ENCODE data around the gene CAP1.

The CAP1 gene

DNA sequence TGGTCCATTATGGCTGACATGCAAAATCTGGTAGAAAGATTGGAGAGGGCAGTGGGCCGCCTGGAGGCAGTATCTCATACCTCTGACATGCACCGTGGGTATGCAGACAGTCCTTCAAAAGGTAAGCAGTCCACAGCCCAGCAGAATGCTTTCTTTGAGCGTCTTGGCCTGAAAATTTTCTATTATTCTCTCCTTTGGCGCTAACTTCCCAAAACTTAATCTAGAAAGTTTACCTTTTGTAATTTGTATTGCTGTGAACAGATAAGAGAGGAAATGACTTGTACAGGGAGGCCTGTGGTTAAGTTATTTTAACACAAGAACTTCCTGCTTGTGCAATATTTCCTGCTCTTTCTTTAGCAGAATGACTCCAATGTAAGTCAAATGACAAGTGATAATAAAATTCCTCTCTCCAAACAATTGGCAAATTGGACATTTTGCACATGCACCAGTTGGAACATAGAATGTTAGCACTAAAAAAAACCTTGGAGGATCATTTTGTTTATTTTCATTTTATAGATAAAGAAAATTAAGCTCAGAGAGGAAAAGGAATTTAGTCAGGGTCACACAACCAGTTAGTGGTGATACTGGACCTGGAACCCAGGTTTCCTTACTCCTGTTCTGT is 18.9 kb downstream of the CAP1 start:
- DNase-seq = peak; percentile 69

GRCh38 chr1:40059960-40060750 is 19.6 kb downstream of the CAP1 start:
- no peak for DNase-seq

DNA sequence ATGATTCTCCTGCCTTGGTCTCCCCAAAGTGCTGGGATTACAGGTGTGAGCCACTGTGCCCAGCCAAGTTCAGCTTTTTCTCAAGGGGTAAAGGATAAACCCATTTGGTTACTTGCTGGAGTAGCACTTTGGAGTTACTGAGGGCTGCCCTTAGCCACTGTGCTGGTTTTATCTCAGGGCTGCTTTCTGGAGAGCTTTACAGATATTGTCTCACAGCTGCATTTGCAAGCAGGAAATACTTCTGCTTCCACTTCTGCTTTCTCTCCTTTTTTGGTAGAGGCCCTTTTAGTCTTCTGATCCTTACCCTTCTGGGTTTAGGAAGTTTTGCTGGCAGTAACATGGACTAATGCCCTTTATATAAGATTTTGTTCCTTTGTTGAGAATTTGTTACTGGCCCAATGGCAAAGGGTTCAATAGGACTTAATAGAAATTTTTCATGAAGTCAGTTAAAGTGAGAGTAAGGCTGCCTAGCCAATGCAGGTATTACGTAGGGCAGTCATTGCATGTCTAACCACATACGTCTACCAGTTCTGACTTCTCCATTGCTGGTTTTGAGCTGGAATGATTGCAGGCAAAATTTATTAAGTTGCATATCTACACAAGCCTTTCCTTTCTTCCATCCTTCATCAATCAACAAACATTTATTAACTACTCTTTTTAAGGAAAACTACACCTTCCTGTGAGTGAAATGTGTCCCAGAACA is 24.4 kb downstream of the CAP1 start:
- DNase-seq = no peak

DNA sequence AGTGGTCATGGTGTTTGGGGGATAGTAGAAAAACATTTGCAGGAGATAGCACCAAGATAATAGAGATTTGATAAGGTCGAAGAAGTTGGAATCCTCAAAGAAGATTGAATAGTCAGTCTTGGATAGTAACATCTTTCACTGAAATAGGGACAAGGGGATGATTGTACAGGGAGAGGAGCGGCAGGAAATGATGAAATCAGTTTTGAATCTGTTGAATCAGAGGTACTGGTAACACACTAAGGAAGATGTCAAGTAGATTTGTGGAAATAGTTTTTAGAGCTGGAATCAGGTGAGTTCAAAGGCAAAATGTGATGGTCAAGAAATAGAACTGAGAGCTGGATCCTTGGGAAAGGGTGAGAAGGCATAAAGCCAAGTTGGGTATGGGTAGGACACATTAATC is 26.5 kb downstream of the CAP1 start:
- DNase-seq = peak; percentile 44

GRCh38 chr1:40067851-40068250 is 27.3 kb downstream of the CAP1 start:
- no peak for DNase-seq

DNA sequence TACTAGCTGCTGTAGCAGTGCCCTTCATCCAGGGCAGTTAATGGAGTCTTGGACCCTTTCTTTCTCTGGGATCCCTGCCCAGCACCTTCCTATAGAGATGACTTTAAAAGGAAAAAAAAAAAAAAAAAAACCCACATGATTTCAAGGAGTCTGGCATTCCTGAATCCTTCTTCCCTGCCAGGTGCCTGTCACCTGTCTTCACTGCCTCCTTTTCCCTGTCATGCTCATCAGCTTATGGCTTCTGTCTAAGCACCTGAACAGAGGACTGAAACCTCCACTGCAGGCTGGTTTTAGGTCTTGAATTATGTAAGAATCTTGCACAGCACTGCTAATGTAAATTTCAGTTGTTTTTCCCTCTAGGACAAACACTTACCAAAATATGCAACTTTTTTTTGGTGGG is 31.6 kb downstream of the CAP1 start:
- no peak for DNase-seq

- DNase-seq = no peak
Measured at GRCh38 chr1:40073062-40073461, 32.5 kb downstream of the CAP1 start.

DNA sequence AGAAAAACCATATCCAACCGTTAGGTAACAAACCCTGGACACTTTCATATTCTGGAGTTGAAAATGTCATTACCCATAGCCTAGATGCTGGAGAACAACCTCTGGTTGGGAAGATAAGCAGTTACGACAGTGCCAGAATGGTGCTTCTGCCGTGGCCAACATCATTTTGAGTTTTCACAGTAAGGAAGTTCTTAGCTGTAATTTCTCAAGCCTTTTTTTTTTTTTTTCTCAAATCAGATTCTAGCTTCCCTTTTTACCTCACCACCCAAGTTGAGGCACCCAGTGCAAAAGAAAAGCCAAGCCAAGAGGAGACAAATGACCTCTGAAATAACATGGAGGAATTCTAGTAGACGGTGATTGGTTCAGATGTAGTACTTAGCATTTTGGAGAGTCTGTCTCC is 34.7 kb downstream of the CAP1 start:
- DNase-seq = no peak

DNA sequence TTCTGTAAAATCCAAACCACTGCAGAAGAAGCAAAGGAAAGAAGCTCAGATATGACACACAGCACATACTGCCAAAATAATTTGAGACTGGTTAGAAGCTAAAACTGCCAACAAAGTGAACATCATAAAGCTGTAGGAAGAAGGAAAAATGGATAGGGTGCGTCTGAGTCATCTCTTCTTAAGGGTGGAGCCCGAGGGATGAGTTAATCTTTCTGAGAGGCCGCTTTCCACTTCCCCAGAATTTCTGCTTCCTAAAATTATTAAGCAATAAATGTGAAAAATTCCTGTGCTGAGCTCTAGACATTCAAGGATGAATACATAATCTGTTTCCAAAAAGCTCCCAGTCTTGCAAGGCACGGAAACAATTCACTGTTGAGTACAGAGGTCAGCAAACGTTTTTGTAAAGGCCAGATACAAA is 36.4 kb downstream of the CAP1 start:
- peak; percentile 79 for DNase-seq

DNA sequence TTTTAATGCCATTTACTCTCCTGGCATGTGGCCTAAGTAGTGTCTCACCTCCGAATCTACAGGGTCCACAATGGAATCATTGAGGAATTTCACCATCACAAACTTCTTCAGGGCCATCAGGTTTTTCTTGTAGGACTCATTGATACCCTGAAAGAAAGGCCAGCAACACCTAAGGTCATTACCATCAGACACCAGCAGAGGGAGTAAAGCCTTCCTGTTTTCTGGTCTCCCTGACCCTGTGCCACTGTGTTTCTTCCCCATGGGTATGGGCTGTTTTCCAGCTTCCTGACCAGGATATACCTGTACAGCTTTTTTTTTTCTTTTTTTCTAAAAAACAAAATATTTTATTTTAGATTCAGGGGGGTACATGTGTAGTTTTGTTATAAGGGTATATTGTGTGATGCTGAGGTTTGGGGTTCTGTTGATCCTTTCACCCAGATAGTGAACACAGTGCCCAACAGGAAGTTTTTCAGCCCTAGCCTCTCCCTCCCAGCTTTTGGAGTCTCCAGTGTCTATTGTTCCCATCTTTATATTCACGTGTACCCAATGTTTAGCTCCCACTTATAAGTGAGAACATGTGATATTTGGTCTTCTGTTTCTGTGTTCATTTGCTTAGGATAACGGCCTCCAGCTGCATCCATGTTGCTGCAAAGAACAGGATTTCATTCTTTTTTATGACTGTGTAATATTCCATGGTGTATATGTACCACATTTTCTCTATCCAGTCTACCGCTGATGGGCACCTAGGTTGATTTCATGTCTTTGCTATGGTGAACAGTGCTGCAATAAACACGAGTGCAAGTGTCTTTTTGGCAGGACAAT is 38.2 kb downstream of the CAP1 start:
- no peak for DNase-seq

DNA sequence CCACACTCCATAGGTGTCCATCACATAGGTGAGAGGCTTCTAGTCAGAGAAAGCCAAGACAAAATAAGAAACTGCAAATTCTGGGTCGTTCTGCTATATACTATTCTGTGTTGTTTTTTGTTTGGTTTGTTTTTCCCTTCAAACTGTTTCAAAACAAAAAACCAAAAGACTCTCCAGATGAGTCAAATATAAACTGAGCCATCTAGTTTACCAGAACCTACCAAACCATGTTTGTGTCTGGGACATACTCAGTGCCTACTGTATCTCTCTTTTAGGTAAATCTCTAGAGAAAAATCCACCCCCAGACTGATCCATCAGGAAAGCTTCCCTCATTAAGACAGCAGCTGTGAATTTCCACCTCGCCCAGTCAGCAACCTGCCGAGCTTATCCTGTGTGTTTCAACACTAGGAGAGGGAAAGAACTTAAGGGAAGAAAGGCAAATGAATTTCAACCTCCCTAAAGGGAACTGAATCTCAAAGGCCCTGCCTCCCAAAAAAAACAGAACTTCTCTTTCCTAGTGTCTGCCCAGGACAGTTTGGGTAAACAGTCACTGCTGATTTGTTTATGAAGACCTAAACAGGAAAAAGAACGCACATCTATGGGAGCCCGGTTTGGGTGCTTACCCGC is 39.4 kb downstream of the CAP1 start:
- no peak for DNase-seq

DNA sequence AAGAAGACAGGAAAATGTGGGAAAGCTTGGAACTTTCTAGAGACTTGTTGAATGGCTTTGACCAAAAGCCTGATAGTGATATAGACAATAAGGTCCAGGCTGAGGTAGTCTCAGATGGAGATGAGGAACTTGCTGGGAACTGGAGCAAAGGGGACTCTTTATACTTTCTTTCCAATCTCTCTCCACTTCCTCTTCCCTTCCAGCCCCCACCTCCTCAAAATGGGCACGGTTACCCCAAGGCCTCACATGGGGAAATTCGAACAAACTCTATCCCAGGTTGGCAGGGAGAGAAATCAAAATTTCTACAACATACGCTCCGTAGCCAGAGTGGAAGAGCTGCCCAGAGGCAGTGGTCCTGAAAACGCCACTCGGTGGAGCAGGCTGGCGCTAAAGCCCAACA is 41.3 kb downstream of the CAP1 start:
- DNase-seq = no peak

DNA sequence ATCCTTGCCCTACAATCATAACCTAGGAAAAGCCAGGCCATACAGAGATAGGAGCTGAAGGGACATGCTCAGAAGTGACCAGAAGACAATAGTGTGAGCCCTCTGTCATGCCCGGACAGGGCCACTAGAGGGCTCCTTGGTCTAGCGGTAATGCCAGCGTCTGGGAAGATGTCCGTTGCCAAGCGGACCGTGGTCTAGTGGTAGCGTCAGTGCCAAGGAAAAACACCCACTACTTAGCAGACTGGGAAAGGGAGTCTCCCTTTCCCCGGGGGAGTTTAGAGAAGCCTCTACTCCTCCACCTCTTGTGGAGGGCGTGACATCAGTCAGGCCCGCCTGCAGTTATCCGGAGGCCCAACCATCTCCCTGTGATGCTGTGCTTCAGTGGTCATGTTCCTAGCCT is 44.2 kb downstream of the CAP1 start:
- DNase-seq = peak; percentile 78

GRCh38 chr1:40090652-40091355 is 50.3 kb downstream of the CAP1 start:
- DNase-seq = peak; percentile 66

DNA sequence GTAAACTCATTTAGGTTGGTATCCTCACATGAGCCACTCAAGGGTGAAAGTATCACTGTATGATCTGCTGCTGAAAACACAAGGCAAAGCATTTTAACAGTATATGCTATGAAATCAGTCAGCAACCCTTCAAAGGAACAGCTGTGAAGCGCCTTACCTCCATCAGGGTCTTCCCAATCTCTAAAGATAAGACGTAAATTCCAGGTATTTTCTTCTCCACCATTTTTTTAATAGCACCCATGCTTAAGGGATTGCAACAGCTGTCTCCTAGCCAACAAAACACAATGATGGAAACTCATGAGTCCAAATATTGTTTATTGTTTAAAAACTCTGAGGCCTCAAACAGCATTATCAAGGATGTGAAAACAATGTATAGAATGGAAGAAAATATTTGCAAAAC is 51.7 kb downstream of the CAP1 start:
- peak; percentile 7 for DNase-seq

DNA sequence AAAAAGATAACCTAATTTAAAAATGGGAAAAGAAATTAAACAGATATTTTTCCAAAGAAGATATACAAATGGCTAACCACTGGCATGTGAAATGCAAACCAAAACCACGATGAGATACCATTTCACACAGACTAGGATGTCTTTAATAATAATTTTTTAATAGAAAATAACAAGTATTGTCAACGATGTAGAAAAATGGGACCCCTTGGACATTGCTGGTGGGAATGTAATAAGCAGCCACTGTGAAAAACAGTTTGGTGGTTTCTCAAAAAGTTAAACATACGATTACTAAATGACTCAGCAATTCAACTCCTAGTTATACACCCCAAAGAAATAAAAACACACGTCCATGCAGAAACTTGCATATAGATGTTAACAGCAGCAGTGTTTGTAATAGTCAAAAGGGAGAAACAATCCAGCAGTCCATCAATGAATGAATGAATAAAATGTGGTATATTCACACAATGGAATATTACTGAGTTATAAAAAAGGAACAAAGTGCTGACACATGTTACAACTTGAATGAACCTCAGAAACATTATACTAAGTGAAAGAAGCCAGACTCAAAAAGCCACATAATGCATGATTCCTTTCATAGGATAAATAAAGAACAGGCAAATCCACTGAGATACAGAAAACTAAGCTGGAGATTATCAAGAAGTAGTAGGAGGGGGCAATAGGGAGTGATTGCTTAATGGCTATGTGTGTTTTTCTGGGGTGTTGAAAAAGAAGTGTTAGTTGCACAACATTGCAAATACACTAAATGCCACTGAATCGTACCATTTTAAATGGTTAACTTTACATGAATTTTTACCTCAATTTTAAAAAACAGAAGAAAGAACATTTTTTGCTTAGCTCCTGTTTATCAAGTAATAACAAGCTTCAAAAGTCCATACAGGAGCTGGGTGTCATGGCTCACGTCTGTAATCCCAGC is 52.4 kb downstream of the CAP1 start:
- no peak for DNase-seq

GRCh38 chr1:40094466-40095110 is 54.1 kb downstream of the CAP1 start:
- DNase-seq = no peak

- DNase-seq = no peak
Measured at GRCh38 chr1:40095806-40096205, 55.3 kb downstream of the CAP1 start.

DNA sequence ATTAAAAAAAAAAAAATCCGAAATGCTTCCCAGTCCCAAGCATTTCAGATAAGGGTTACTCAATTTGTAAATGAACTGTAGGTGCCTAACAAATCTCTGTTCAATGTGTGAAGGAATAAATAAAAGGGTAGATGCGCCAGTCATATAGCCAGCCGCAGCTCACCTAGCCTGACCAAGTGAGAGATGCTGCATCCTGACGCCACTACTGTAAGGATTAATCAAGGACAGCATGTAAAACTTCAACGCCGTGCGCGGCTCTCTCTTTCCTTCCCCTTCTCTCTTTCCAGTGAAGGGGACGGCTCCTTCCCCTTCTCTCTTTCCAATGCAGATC is 56.1 kb downstream of the CAP1 start:
- DNase-seq = no peak

DNA sequence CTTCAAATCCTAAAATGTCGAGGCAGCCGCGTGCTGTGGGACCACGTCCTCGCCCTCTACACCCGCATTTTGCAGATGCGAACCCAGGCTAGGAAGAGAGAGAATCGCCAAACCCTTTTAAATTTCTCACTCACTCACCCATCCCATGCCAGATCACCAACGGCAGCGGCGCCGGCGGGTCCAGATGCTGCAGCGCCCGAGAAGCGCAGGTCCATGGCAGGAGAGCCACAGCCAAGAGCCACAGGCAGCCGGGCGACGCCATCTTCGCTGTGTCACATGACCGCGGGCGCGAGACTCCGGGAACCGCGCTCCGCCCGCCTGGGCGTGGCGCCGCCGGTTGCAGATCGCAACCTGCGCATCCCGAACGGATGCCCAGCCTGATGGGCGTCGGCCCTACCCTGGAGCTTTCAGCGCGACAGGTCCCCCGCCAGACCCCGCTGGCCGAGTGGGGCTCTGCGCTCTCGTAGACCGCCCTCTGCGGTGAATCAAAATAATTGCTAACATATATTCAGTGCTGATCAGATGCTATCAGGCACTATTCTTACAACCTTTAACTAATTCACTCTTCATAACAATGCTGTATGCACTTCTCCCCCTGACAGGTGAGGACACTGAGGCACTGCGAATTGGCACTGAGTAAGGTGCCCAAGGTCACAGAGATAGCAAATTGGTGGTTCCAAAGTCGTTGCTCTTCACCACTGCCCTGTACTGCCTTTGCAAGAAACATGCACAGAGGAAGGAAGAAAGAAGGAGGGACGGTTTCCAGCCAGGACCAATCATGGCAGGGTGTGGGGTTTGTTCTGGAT is 56.7 kb downstream of the CAP1 start, which contains the start of gene PPT1:
Gene PPT1 (minus strand): TSS at position 276 of the 806 bp plus-strand sequence. CDS start 14 bp downstream, at position 262.
- peak; percentile 68 for DNase-seq
